Sigmoid colon (tissue), 7 donors: ENCODE data around the gene GRM7. TPM values are rescaled to one million over a fixed set of nuclear protein-coding genes. Genes with fewer than 3 reads are reported as not detected.

Source experiments
- DNase-seq: peaks from one replicate; pipeline ENCODE4 v3.0.0-alpha.2; 2019
- H3K27ac ChIP-seq, 4 donors: fragments of 200-600 bp; sonication (generic); one replicate each; pipeline ENCODE4 v1.5.1; 2016 to 2019; ENCODE audit warnings: mild to moderate bottlenecking in 1 of 4
- H3K27me3 ChIP-seq, 3 donors: fragments of 200-600 bp; sonication (generic); one replicate each; pipeline ENCODE4 v1.5.1; 2019; ENCODE audit warnings: mild to moderate bottlenecking in 1 of 3
- H3K36me3 ChIP-seq, 4 donors: fragments of 200-600 bp; sonication (generic); one replicate each; pipeline ENCODE4 v1.5.1; 2016 to 2019
- H3K4me1 ChIP-seq, 4 donors: fragments of 200-600 bp; sonication (generic); one replicate each; pipeline ENCODE4 v1.5.1; 2017 to 2019
- H3K4me3 ChIP-seq, 4 donors: fragments of 200-600 bp; sonication (generic); one replicate each; pipeline ENCODE4 v1.5.1; 2017 to 2019; ENCODE audit warnings: mild to moderate bottlenecking in 2 of 4, moderate library complexity in 1 of 4
- H3K9me3 ChIP-seq, 4 donors: fragments of 200-600 bp in 3 of 4; sonication (generic) in 3 of 4; one replicate each; pipeline versions ENCODE4 v1.5.1 to v1.6.1; 2013 to 2019
- EP300 ChIP-seq, 4 donors: sonication (generic); formaldehyde crosslinking; IDR thresholded peaks; one replicate each; pipeline ENCODE4 v1.6.1; 2017; ENCODE audit warnings: antibody characterized with exemption in 4 of 4
- POLR2A ChIP-seq, 2 donors: fragments of 450-650 bp; IDR thresholded peaks; one replicate each; pipeline ENCODE4 v1.6.1; 2016; ENCODE audit warnings: antibody characterized with exemption in 2 of 2, mild to moderate bottlenecking in 2 of 2, moderate library complexity in 2 of 2
- POLR2AphosphoS5 ChIP-seq, 4 donors: sonication (generic); formaldehyde crosslinking; IDR thresholded peaks; one replicate each; pipeline ENCODE4 v1.6.1; 2017; ENCODE audit warnings: antibody characterized with exemption in 4 of 4
- WGBS, 2 donors: extraction: QIAGEN DNeasy Blood & Tissue Kit; methylation state at CpG; one replicate each; pipeline ENCODE4 v1.1.7; 2013; 5-methylcytosine and 5-hydroxymethylcytosine counted together
- intact Hi-C: fragments of 100-400 bp; cut with DNase I; formaldehyde crosslinking; loops from one replicate; pipeline ENCODE4 v1.15.1; 2023
- polyA plus RNA-seq, 3 donors: library from polyadenylated mRNA; stranded (reverse); fragments of 200-250 nt; gene quantifications; one replicate each; pipeline ENCODE4 v1.2.3, GENCODE V29; 2013
- total RNA-seq, 4 donors: library from RNA; depleted of rRNA; stranded (reverse); fragments of >200 nt; gene quantifications; one replicate each; pipeline ENCODE4 v1.1.0, GENCODE V29; 2016
- TF ChIP-seq, protein P1 (sequence below), 4 experiments: fragments of 450-650 bp in 3 of 4; fragments of 200-600 bp in 1 of 4; IDR thresholded peaks; one replicate each; pipeline ENCODE4 v1.5.1; 2016 to 2019; ENCODE audit warnings: antibody characterized with exemption in 4 of 4, mild to moderate bottlenecking in 3 of 4, moderate library complexity in 2 of 4
- donor health status: healthy with polysubstance abuse.
- donor health status: Bipolar disorder and iron deficiency.
- donor health status: healthy.

The GRM7 gene
- total and polyA plus RNA-seq, 7 donors: 0.09 to 0.71 (median 0.22) TPM; not detected in 3

DNA sequence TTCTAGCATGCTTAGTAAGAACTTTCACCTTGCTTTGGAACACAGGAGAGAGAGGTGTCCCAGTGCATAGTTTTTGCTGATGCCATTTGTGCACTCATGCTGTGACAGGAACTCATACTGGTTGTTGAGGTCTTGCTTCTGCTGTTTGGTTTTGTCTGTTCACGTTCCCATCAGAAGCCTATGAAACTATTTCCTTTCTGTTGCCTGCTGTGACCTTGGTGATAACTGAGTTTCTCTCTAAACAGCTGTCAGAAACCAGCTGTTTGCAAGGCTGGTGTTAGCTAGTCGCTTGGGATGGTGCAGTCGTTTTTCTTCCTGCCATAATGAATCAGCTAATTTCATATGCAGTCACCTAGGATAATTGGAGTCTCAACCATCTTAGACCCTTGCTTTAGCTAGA, 724.1 kb downstream of the GRM7 start:
- intact Hi-C loops: no loop called here
- DNase-seq: no peak
- TF ChIP-seq, protein P1, sequence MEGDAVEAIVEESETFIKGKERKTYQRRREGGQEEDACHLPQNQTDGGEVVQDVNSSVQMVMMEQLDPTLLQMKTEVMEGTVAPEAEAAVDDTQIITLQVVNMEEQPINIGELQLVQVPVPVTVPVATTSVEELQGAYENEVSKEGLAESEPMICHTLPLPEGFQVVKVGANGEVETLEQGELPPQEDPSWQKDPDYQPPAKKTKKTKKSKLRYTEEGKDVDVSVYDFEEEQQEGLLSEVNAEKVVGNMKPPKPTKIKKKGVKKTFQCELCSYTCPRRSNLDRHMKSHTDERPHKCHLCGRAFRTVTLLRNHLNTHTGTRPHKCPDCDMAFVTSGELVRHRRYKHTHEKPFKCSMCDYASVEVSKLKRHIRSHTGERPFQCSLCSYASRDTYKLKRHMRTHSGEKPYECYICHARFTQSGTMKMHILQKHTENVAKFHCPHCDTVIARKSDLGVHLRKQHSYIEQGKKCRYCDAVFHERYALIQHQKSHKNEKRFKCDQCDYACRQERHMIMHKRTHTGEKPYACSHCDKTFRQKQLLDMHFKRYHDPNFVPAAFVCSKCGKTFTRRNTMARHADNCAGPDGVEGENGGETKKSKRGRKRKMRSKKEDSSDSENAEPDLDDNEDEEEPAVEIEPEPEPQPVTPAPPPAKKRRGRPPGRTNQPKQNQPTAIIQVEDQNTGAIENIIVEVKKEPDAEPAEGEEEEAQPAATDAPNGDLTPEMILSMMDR (IDR thresholded peaks at IDR 0.05): no peak
- TF ChIP-seq POLR2A (IDR thresholded peaks at IDR 0.05): no peak
- no peak for TF ChIP-seq POLR2AphosphoS5 (IDR thresholded peaks at IDR 0.05)
- TF ChIP-seq EP300 (IDR thresholded peaks at IDR 0.05): no peak
- Histone ChIP-seq H3K27ac (no peak overlapping the region), H3K4me1 (no peaks in the 10 kb centered on the region), H3K27me3 (no peaks in the 10 kb centered on the region), H3K9me3 (no peaks in the 10 kb centered on the region), H3K36me3 (no peaks in the 10 kb centered on the region), H3K4me3 (no peak overlapping the region)
- WGBS, 2 donors: 25 to 37% methylated on average over 3 of the region's 3 CpGs

DNA sequence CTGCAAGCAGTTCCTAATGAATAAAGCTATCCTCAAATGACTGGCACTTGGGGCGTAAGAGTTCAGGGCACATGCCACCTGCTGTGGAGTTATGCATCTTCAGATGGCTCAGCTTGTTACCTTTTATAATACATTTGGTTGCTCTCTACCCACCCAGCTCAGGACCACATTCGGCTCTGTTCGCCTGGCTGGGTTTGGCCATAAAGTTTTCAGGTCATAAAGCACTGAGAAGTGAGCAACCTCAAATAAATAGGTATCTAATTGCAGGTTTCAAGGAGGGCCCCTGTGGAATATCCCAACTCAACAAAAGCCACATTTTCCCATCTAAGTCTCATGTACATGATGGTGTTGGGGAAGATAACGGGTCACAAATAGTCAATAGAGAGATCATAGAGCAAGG, 727.3 kb downstream of the GRM7 start:
- WGBS, 2 donors: 71 to 80% methylated on average over 4 of the region's 4 CpGs
- no peaks in the 10 kb centered on the region for H3K9me3 ChIP-seq
- intact Hi-C loops: no loop called here
- H3K27me3 ChIP-seq: no peaks in the 10 kb centered on the region
- TF ChIP-seq, protein P1 (IDR thresholded peaks at IDR 0.05): no peak
- TF ChIP-seq POLR2AphosphoS5 (IDR thresholded peaks at IDR 0.05): no peak
- TF ChIP-seq EP300 (IDR thresholded peaks at IDR 0.05): no peak
- no peak for TF ChIP-seq POLR2A (IDR thresholded peaks at IDR 0.05)
- H3K4me3 ChIP-seq: no peak overlapping the region
- H3K4me1 ChIP-seq: no peaks in the 10 kb centered on the region
- no peaks in the 10 kb centered on the region for H3K36me3 ChIP-seq
- H3K27ac ChIP-seq: no peak overlapping the region
- DNase-seq: no peak

DNA sequence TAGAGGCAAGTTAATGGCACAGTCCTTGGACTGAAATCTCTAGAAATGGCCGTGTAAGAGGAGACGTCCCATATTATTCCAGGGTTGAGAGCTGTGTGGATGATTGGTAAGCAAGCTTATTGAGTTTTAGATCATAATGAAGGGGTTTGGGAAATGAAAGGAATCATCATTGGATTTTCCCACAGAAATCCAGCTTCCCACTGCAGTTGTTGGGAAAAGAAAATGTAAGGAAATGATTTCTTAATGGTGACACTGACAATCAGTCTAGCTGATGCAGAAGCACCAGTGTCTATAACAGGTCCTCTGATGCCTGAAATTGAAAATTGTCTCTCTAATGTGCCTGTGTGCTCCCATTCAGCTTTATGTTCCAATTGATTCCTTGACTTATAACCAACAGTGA, 728.6 kb downstream of the GRM7 start:
- H3K4me3 ChIP-seq: no peak overlapping the region
- TF ChIP-seq POLR2A (IDR thresholded peaks at IDR 0.05) (no peak), POLR2AphosphoS5 (IDR thresholded peaks at IDR 0.05) (no peak), EP300 (IDR thresholded peaks at IDR 0.05) (no peak)
- TF ChIP-seq, protein P1 (IDR thresholded peaks at IDR 0.05): no peak
- WGBS, 2 donors: 77 to 79% methylated on average over 2 of the region's 2 CpGs
- intact Hi-C loops: no loop called here
- no peaks in the 10 kb centered on the region for H3K27me3 ChIP-seq
- no peak overlapping the region for H3K27ac ChIP-seq
- H3K9me3 ChIP-seq: no peaks in the 10 kb centered on the region
- DNase-seq: no peak
- H3K4me1 ChIP-seq: no peaks in the 10 kb centered on the region
- H3K36me3 ChIP-seq: no peaks in the 10 kb centered on the region

DNA sequence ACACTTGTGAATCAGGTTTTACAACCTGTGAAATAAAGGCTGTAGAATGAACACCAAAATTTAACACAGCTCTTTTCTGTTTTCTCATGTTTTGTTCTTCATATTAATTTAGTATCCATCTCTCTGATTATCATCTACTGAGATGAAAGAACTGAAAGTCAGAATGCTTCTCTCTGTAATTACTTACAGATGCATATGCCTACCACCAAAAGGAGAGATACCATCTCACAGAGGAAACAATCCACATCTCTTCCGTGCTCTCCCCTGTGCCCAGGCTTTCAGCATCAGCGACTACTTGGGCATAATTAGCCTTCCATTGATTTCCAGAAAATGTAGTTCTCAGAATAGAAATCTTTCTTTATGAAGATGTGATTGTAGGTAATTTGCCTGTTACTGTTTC, 741.4 kb downstream of the GRM7 start:
- Histone ChIP-seq H3K27me3 (no peaks in the 10 kb centered on the region), H3K27ac (no peak overlapping the region), H3K36me3 (no peaks in the 10 kb centered on the region), H3K4me1 (no peaks in the 10 kb centered on the region), H3K9me3 (no peaks in the 10 kb centered on the region), H3K4me3 (no peak overlapping the region)
- intact Hi-C loops: no loop called here
- no peak for DNase-seq
- TF ChIP-seq POLR2AphosphoS5 (IDR thresholded peaks at IDR 0.05) (no peak), EP300 (IDR thresholded peaks at IDR 0.05) (no peak), POLR2A (IDR thresholded peaks at IDR 0.05) (no peak)
- TF ChIP-seq, protein P1 (IDR thresholded peaks at IDR 0.05): no peak
- WGBS, 2 donors: 62 to 75% methylated on average over 2 of the region's 2 CpGs

DNA sequence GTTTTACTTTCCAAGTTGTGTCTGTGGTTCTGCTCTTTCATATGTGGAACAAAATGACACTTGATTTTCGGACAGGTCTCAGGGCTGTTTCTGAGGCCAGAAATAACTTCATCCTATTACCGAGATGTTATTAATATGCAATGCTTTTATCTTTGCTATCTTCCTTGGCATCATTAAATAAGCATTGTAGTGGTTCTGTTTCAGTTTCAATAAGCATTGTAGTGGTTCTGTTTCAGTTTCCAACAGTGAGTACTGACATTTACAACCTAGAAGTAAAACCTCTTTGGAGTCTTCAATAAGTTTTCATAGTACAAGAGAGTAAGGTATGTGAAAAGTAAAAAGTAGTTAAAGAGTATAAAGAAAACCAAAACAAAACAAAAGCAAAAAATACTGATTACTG, 746.2 kb downstream of the GRM7 start:
- Histone ChIP-seq H3K4me1 (no peaks in the 10 kb centered on the region), H3K9me3 (no peaks in the 10 kb centered on the region), H3K27me3 (no peaks in the 10 kb centered on the region), H3K4me3 (no peak overlapping the region), H3K27ac (no peak overlapping the region), H3K36me3 (no peaks in the 10 kb centered on the region)
- TF ChIP-seq POLR2AphosphoS5 (IDR thresholded peaks at IDR 0.05) (no peak), POLR2A (IDR thresholded peaks at IDR 0.05) (no peak), EP300 (IDR thresholded peaks at IDR 0.05) (no peak)
- TF ChIP-seq, protein P1 (IDR thresholded peaks at IDR 0.05): no peak
- 74 to 81% methylated on average over 2 of the region's 2 CpGs for WGBS, 2 donors
- DNase-seq: no peak
- intact Hi-C loops: no loop called here
